ENCODE results near the gene BOC.

GRCh38 chr3:113174801-113175485, 36.4 kb upstream of the BOC start:
- TF ChIP-seq CTCF (IDR thresholded peaks at IDR 0.05) (no peak), POLR2A (IDR thresholded peaks at IDR 0.05) (no peak)
